Ureter (tissue), 1 donor: ENCODE data around the gene PSAT1. TPM values are rescaled to one million over a fixed set of nuclear protein-coding genes. Genes with fewer than 3 reads are reported as not detected.

ENCODE experiments used
- DNase-seq: peaks from one replicate; pipeline ENCODE4 v3.0.0-alpha.2; 2020; ENCODE audit warnings: low spot score
- total RNA-seq: library from RNA; stranded (reverse); gene quantifications from one replicate; pipeline ENCODE4 v1.2.4, GENCODE V29; 2023
- donor health status: DM: yes; HTN: yes; CAD: no.

PSAT1 gene
- total RNA-seq, 1 donor from 2014 or later: 139 TPM

GRCh38 chr9:78365748-78366697, 69.1 kb downstream of the PSAT1 start:
- no peak for DNase-seq

- no peak for DNase-seq
Measured at GRCh38 chr9:78366827-78367226, 69.9 kb downstream of the PSAT1 start.

GRCh38 chr9:78368236-78368635, 71.3 kb downstream of the PSAT1 start:
- DNase-seq: no peak

GRCh38 chr9:78369639-78370219, 72.8 kb downstream of the PSAT1 start:
- DNase-seq: peak; percentile 58

- no peak for DNase-seq
Measured at GRCh38 chr9:78370991-78371390, 74.1 kb downstream of the PSAT1 start.

- no peak for DNase-seq
Measured at GRCh38 chr9:78371981-78372380, 75.1 kb downstream of the PSAT1 start.

Other genes starting within 250 kb of the PSAT1 start
- gene CEP78, start 61.0 kb upstream of the PSAT1 start, total RNA-seq: 10.2 TPM